HG03469 (cell line): ENCODE data around the gene GPLD1.

Experiments
- ATAC-seq: cut with Tn5 transposase; IDR thresholded peaks from one replicate; pipeline ENCODE4 v1.9.1; 2021; ENCODE audit warnings: mild to moderate bottlenecking, moderate library complexity, moderate number of reproducible peaks; ENCODE audit not compliant: unreplicated experiment

The GPLD1 gene

DNA sequence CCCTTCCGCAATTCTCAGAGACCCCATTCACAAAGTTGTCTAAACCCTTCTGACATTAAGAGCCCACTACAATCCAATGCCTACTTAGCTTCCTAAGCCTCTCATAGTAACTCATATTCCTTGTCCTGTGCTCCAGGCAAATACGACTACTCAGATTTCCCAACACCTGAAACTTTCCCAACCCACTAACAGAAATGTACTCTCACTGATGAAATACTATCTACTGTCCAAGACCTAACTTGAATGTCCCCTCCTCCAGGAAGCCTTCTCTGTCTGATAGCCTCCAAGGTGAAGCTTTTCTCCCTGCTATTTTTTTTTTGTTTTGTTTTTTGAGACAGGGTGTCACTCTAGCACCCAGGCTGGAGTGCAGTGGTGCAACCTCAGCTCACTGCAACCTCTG is 30.4 kb downstream of the GPLD1 start:
- ATAC-seq, result no peak

GRCh38 chr6:24458134-24458533 is 31.2 kb downstream of the GPLD1 start:
- ATAC-seq, result no peak

DNA sequence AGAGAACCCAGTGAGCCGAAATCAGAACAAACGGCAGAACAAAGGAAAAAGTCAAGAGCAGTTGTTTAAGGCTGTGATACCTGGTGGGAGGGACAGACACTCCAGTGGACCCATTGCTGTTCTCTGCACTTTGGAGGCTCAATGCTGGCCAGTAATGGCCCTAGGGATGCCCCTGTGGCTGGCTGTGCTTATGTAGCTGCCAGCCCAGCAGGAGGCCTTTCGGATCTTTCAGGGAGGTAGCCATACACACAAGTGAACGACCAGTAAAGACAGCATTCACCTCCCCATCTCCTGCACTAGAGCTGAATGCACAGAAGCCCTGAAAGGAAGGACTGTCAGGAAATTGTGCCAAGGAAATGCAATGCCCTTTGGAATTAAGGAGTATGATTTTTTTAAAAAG is 34.3 kb downstream of the GPLD1 start:
- ATAC-seq, result no peak

GRCh38 chr6:24454452-24454851 is 34.9 kb downstream of the GPLD1 start:
- no peak for ATAC-seq

DNA sequence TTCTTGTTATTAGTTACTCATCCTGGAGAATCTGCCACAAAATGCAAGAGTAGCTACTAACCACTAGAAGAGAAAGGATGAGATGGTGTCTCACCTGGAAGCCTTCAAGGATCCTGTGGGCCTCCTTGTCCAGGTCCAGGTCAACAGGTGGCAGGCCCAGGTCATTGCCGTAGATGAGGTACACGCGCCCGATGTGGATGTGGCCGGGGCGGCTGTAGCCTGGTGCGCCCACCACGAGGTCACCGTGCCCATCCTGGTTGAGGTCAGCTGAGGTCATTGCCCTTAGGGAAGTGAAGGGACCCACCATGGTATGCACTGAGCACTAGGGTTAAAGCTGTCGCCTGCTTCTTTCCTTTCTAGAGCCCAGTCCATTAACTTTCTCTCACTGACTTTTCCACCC is 35.5 kb downstream of the GPLD1 start:
- ATAC-seq, result no peak

- no peak for ATAC-seq
Measured at GRCh38 chr6:24451581-24452388, 37.6 kb downstream of the GPLD1 start.

DNA sequence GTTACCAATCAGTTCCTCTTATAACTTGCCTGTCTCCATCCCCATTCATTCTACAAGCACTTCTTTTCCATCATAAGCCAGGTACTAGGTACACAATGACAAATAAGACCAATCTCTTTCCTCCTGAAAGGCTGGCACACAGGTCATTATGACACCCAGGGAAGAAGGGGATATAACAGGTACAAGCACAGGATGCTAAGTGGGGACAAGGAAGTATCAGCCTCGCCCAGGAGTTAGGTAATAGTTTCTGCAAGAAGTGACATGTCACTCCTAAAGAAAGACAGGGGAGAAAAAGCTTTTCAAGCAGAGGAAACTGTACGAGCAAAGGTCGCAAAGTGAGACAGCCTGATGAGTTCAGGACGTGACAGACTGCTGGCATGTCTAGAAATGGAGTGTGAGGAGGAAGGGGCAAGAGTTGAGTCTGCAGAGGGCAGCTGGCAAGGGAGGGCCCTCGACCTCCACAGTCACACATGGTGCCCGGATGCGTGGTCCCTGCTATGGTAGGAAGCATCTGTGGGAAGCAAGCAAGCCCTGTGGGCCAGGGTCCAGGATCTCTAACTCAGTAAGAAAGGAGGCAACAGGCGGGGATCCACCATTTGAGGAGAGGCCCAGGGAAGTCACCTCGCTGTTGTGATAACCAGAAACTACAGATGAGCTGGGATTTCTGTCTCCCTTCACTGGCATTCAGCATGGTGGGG is 40.4 kb downstream of the GPLD1 start:
- ATAC-seq, result no peak

- no peak for ATAC-seq
Measured at GRCh38 chr6:24448396-24448795, 41.0 kb downstream of the GPLD1 start.

DNA sequence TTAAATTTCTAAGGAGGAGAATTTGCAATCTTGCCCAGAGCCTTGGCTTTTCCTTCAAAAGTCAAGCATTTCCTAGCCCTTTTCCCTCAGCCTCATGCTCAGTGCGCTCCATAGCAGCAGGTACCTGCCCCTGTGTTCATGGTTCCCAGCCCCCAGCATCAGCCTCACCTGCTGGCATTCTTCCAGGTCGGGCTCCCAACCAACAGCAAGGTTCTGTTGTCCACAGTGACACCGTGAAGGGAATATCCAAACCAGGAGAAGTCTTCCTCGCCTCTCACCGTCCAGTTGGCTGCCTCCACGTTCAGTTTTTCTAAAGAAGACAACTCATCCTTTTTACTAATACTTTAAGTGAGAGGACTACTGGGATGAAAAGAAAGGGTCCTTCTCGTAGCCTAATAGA is 42.7 kb downstream of the GPLD1 start:
- ATAC-seq, result no peak

DNA sequence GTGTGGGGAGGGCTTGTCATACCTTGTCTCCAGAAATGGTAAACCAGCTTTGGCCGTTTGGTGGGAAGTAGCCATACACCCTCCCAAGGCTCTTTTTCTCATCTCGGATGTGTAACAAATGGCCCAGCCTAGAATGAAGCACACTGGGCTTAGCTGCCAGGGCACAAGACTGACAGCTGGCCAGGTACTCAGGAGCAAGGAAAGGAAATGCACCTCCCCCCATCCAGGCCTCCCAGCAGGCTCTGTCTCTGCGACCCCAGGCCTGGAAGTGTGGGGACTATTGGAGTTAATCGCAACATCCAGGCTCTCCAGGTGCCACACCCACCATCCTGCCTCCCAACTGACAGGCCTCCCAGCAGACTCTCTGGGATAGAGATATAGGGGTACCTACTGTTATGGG is 43.7 kb downstream of the GPLD1 start:
- no peak for ATAC-seq

DNA sequence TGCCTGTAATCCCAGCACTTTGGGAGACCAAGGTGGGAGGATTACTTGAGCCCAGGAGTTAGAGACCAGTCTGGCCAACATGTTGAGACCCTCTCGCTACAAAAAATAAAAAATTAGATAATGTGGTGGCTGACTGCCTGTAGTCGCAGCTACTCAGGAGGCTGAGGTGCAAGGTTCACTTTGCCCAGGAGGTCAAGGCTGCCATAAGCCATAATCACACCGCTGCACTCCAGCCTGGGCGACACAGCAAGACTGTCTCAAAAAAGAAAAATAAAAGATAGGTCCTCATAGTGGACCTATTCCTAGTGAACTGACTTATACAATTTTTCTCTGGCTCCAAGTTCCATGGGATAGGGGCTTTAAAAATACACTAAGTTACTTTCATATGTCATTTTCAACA is 44.8 kb downstream of the GPLD1 start:
- no peak for ATAC-seq

- no peak for ATAC-seq
Measured at GRCh38 chr6:24441599-24441904, 47.8 kb downstream of the GPLD1 start.

DNA sequence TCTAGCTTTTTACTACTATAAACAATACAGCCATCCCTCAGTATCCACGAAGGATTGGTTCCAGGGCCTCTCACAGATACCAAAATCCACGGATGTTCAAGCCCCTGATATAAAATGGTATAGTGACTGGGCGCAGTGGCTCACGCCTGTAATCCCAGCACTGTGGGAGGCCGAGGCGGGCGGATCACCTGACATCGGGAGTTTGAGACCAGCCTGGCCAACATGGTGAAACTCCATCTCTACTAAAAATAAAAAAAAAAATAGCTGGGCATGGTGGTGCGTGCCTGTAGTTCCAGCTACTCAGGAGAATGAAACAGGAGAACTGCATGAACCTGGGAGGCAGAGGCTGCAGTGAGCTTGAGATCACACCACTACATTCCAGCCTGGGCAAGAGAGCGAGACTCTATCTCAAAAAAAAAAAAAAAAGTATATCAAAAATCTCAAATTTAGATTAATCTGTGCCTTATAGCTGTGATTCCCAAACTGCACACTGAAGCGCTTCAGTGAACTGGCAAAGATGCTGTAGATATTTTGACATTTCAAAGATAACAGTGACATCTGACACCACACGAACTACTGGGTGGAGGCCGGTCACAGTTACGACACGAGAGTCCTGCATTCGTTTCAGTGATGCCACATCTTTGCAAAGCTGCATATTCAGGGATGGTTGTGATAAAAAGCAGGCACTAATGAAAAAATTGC is 48.3 kb downstream of the GPLD1 start:
- ATAC-seq, result no peak

- ATAC-seq, result no peak
Measured at GRCh38 chr6:24439858-24440539, 49.4 kb downstream of the GPLD1 start.

DNA sequence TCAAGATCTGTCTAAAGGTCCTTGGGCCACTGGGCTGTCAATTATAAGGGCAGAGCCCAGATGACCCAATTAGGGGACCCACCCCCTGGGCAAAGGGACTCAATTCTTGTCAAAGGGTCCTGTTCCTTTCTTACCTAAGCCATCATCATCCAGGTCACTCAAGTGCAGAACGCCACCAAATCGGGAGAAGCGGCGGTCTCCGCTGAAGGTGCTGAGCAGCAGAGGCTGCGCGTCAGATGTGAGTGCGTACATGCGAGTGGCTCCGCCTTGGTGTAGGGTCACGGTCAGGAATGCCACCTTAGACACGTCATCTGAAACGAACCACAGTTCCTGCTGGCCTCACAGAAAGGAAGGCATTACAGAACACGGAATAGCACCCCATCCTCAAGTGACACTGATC is 52.4 kb downstream of the GPLD1 start:
- ATAC-seq, result no peak

DNA sequence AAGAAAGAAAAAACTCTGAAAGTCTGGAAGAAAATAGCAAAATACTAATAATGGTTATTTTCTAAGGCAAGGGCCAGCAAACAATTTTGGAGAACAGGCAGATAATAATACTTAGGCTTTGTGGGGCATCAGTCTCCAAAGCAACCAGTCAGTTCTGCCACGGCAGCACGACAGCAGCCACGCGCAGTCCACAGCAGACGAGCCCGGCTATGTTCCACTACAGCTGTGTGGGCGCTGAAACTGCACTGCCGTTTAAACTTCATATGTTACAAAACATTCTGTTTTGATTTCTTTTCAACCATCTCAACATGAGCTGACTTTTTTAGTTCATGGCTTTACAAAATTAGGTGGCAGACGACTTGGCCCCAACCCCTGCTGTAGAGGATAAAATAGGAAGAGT is 56.8 kb downstream of the GPLD1 start:
- no peak for ATAC-seq

DNA sequence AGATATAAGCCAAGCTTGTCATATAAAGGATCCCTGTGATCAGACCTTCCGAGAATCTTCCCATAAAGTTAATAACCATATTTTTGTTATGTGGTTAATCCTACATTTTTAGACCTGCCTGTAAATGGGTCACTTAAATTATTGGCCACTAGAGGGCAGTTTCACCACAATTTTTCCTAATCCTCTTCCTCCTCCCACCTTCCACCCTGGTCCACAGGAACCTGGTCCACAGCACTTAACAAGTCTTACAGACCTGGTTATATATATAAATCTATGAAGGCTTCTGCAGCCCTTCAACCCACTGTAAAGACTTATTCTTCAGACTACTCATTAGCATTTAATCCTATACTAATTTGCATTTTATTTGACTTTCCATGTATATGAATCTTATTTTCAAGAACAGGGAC is 58.3 kb downstream of the GPLD1 start:
- no peak for ATAC-seq

GRCh38 chr6:24430086-24430485 is 59.3 kb downstream of the GPLD1 start:
- ATAC-seq, result no peak

DNA sequence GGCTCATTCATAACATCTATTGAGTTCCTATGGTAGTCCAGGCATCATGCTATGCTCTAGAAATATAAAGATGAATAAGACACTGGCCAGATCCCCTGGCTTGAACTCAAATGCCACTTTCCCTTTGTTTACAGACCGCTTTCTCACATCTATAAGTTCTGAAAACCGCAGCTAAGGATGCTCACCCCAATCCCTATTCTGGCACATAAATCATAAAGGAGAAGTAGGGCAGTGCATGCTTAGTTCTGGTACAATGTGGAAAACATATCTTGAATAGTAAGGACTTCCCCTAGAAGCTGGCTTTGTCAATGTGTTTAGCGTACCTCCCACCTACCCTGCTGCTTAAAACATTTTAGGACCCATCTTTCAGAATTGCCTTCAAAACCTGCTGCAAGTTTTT is 60.2 kb downstream of the GPLD1 start:
- no peak for ATAC-seq

DNA sequence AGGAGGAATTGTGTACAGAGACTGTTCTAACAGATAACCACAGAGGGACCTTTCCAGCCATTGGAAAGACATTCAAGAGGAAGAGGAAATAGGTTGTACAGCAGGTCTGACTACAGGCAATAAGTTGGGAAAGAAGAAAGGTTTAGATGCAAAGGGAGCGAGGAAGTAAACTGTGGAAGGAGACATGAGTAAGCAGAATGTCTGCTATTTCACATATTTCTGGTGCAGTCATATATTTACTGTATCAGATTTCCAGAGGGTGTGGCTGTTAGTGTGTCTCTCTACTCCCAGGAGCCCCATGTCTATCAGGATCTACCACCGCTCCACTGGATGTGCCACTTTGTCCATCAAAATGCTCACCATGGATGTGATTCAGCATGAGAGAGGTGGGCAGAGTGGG is 60.8 kb downstream of the GPLD1 start:
- no peak for ATAC-seq

DNA sequence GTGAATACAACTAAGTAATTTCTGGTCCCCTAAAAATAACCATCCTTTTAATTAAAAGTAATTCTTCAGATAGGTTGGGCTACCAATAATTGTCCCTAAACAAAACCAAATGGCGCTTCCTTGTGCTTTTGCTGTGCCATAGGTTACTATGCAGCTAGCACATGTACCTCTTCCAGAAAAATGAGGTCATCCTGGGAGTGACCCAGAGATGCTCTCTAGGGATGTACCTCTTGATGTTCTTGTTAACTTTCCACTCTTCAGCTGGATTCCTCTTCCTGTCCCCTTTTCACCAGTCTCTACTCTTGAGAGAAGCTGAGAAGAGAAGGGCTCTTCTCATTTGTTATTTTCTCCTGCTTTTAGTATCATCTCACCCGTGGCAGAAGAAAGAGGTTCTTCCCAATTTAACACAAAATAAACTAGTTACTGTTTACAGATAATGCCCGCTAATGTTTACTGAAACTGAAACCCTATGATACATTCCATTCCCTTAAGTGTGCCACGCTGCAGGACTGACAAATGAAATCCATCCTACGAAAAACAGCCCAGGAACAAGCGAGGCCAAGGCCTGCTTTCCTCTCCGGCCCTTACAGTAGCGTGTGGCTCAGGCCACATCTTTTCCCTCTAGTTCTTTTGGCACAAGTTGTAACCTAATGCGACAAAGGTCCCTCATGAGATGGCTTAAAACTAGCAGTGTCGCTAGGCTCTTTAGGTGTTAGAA is 62.5 kb downstream of the GPLD1 start:
- ATAC-seq, result no peak
